Neural progenitor cell (in vitro differentiated cells): ENCODE results near the gene RIPOR2.

Experiments
- EZH2phosphoT487 ChIP-seq: fragments of 200-600 bp; sonication (generic); IDR thresholded peaks from 2 replicates; pipeline ENCODE4 v1.6.1; 2017; ENCODE audit warnings: antibody characterized with exemption
- TF ChIP-seq, protein P1 (sequence below): fragments of 200-600 bp; sonication (generic); IDR thresholded peaks from 2 replicates; pipeline ENCODE4 v1.5.1; 2017; ENCODE audit warnings: antibody characterized with exemption, mild to moderate bottlenecking

DNA sequence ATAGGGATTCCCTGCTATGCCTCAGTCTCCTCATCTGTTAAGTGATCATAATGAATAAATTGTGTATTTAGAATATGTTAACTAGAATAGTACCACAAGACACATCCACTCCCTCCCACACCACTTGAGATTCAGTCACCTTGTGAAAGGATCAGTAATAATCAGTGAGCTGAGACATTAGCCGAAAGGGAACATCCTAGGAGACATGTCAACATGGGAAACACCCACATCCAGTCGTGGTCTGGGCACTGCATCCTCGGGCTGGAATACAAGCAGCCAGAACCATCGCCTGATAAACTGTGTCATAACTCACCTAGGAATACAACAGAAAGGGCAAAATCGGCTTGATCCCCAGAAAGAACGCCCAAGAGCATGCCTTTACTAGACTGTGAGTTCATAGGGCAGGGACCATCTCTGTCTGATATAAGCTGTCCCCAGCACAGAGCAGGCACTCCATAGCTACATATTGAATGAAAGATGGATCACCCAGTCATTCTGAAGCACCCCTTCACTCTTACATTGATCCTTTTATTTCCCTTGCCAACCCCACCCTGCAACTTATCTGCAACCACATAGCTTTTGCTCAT lies 23.9 kb downstream of the RIPOR2 start:
- no peak for TF ChIP-seq EZH2phosphoT487
- TF ChIP-seq, protein P1, sequence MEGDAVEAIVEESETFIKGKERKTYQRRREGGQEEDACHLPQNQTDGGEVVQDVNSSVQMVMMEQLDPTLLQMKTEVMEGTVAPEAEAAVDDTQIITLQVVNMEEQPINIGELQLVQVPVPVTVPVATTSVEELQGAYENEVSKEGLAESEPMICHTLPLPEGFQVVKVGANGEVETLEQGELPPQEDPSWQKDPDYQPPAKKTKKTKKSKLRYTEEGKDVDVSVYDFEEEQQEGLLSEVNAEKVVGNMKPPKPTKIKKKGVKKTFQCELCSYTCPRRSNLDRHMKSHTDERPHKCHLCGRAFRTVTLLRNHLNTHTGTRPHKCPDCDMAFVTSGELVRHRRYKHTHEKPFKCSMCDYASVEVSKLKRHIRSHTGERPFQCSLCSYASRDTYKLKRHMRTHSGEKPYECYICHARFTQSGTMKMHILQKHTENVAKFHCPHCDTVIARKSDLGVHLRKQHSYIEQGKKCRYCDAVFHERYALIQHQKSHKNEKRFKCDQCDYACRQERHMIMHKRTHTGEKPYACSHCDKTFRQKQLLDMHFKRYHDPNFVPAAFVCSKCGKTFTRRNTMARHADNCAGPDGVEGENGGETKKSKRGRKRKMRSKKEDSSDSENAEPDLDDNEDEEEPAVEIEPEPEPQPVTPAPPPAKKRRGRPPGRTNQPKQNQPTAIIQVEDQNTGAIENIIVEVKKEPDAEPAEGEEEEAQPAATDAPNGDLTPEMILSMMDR: no peak
